HCT116 (cell line): ENCODE results near the gene SHISAL1. TPM values are rescaled to one million over a fixed set of nuclear protein-coding genes. Genes with fewer than 3 reads are reported as not detected.
"Not testable (repeated sequence)": the region's sequence is repeated elsewhere in the genome, so short reads cannot be mapped to it uniquely, and the experiment has no call there.

ENCODE experiments used
- ATAC-seq: fragments of 200-7000 bp; cut with Tn5 transposase; 2 replicates; pipeline ENCODE4 v1.9.1; 2020; ENCODE audit warnings: mild to moderate bottlenecking, moderate library complexity
- BruUV-seq: library from RNA; stranded (reverse); fragments of 400-500 nt; replicated peaks from 2 replicates; lab custom pipeline; 2021; lab: Mats Ljungman, UMichigan
- CTCF ChIA-PET: fragments of 300-600 bp; sonication (Branson Sonifier 250); formaldehyde crosslinking; loops from one replicate; lab custom pipeline; 2021; ENCODE audit warnings: antibody characterized with exemption; lab: Charles Lee
- POLR2A ChIA-PET: fragments of 300-600, 350-600 bp; sonication (Branson Sonifier 250); formaldehyde crosslinking; loops from one replicate; lab custom pipeline; 2021; ENCODE audit warnings: antibody characterized with exemption; lab: Charles Lee
- RAD21 ChIA-PET, 2 experiments: fragments of 300-600 bp; sonication (Branson Sonifier 250); formaldehyde crosslinking; loops; one replicate each; lab custom pipeline; 2023; ENCODE audit warnings: low total read pairs in 2 of 2; ENCODE audit not compliant: uncharacterized antibody in 2 of 2, unreplicated experiment in 2 of 2, low non-redundant PET in 1 of 2; lab: Charles Lee
- DNase-seq: peaks from one replicate; pipeline ENCODE4 v3.0.0-alpha.2; 2010; ENCODE audit warnings: low read depth, low spot score
- H2AFZ ChIP-seq: fragments of 200-600 bp; shearing (Covaris generic), sonication (generic); 2 replicates; pipeline ENCODE4 v1.6.1; 2017; ENCODE audit warnings: low read depth, mixed run types, mixed read lengths, antibody characterized with exemption, low read length; ENCODE audit not compliant: poor library complexity, severe bottlenecking
- H3K27ac ChIP-seq: 2 replicates; pipeline ENCODE4 v1.5.1; 2012; ENCODE audit warnings: low read depth, low read length
- H3K27me3 ChIP-seq: fragments of 200-600 bp; sonication (generic); 2 replicates; pipeline ENCODE4 v1.6.1; 2016; ENCODE audit warnings: mixed run types, low read length, mixed read lengths; ENCODE audit not compliant: insufficient read depth
- H3K36me3 ChIP-seq, 2 experiments: fragments of 200-500 bp in 1 of 2; fragments of 200-600 bp in 1 of 2; sonication (Bioruptor generic) in 1 of 2; sonication (generic) in 1 of 2; 2 replicates each; pipeline versions ENCODE4 v1.5.1 to v1.6.1; 2014 to 2016; ENCODE audit warnings: low read length in 2 of 2, inconsistent platforms in 1 of 2, mixed read lengths in 1 of 2, mixed run types in 1 of 2; ENCODE audit not compliant: insufficient read depth in 2 of 2, control insufficient read depth in 1 of 2
- H3K4me1 ChIP-seq, 2 experiments: fragments of 200-600 bp in 1 of 2; sonication (generic) in 1 of 2; 2 replicates each; pipeline versions ENCODE4 v1.5.1 to v1.6.1; 2012 to 2017; ENCODE audit warnings: low read length in 2 of 2, inconsistent platforms in 1 of 2, mild to moderate bottlenecking in 1 of 2, mixed read lengths in 1 of 2, mixed run types in 1 of 2, moderate library complexity in 1 of 2; ENCODE audit not compliant: insufficient read depth in 2 of 2, control insufficient read depth in 1 of 2
- H3K4me2 ChIP-seq: fragments of 200-600 bp; sonication (generic); 2 replicates; pipeline ENCODE4 v1.6.1; 2017; ENCODE audit warnings: mixed run types, low read length, mixed read lengths
- H3K4me3 ChIP-seq, 2 experiments: fragments of 200-600 bp in 1 of 2; sonication (generic) in 1 of 2; replicated peaks in 1 of 2; 2 replicates each; pipeline ENCODE4 v1.5.1; 2011 to 2016; ENCODE audit warnings: low read length in 2 of 2, control low read depth in 1 of 2, low read depth in 1 of 2, mild to moderate bottlenecking in 1 of 2, mixed read lengths in 1 of 2, mixed run types in 1 of 2
- H3K79me2 ChIP-seq: fragments of 200-600 bp; sonication (generic); 2 replicates; pipeline ENCODE4 v1.6.1; 2017; ENCODE audit warnings: mild to moderate bottlenecking, mixed run types, low read length, moderate library complexity, mixed read lengths; ENCODE audit not compliant: insufficient read depth
- H3K9ac ChIP-seq: fragments of 200-600 bp; sonication (generic); 2 replicates; pipeline ENCODE4 v1.6.1; 2016; ENCODE audit warnings: low read length, mixed read lengths
- H3K9me2 ChIP-seq: fragments of 200-600 bp; sonication (generic), shearing (Covaris generic); 2 replicates; pipeline ENCODE4 v1.6.1; 2017; ENCODE audit warnings: mixed run types, mild to moderate bottlenecking, moderate library complexity; ENCODE audit not compliant: insufficient read depth
- H3K9me3 ChIP-seq, 2 experiments: fragments of 200-500 bp in 1 of 2; fragments of 200-600 bp in 1 of 2; sonication (Bioruptor generic) in 1 of 2; sonication (generic) in 1 of 2; 2 replicates each; pipeline ENCODE4 v1.6.1; 2014 to 2017; ENCODE audit warnings: low read length in 2 of 2, mixed read lengths in 2 of 2, inconsistent platforms in 1 of 2, low read depth in 1 of 2, mild to moderate bottlenecking in 1 of 2, mixed run types in 1 of 2, moderate library complexity in 1 of 2; ENCODE audit not compliant: control insufficient read depth in 1 of 2, insufficient read depth in 1 of 2
- H4K20me1 ChIP-seq: fragments of 200-600 bp; sonication (generic), shearing (Covaris generic); 2 replicates; pipeline ENCODE4 v1.6.1; 2017; ENCODE audit warnings: mixed run types, mild to moderate bottlenecking, moderate library complexity; ENCODE audit not compliant: insufficient read depth
- CBX3 ChIP-seq: IDR thresholded peaks from 2 replicates; pipeline ENCODE4 v1.6.1; 2012; ENCODE audit warnings: low read depth
- CEBPB ChIP-seq: IDR thresholded peaks from 2 replicates; pipeline ENCODE4 v1.6.1; 2012; ENCODE audit warnings: low read depth
- CTCF ChIP-seq, 3 experiments: fragments of 200-600 bp in 1 of 3; sonication (generic) in 1 of 3; IDR thresholded peaks in 2 of 3; conservative IDR thresholded peaks in 1 of 3; 2 replicates each; pipeline ENCODE4 v1.5.1; 2012 to 2017; ENCODE audit warnings: low read depth in 2 of 3, low read length in 2 of 3, antibody characterized with exemption in 1 of 3, borderline replicate concordance in 1 of 3, control low read depth in 1 of 3, mild to moderate bottlenecking in 1 of 3, mixed read lengths in 1 of 3, mixed run types in 1 of 3, moderate library complexity in 1 of 3; ENCODE audit not compliant: insufficient read depth in 1 of 3
- ELF1 ChIP-seq: IDR thresholded peaks from 2 replicates; pipeline ENCODE4 v1.6.1; 2012; ENCODE audit warnings: low read depth, borderline replicate concordance
- EZH2 ChIP-seq: fragments of 200-600 bp; sonication (generic); IDR thresholded peaks from 2 replicates; pipeline ENCODE4 v1.6.1; 2017; ENCODE audit warnings: antibody characterized with exemption, mixed run types
- EZH2phosphoT487 ChIP-seq: fragments of 200-600 bp; IDR thresholded peaks from 2 replicates; pipeline ENCODE4 v1.6.1; 2018; ENCODE audit warnings: antibody characterized with exemption, borderline replicate concordance
- JUND ChIP-seq: IDR thresholded peaks from 2 replicates; pipeline ENCODE4 v1.6.1; 2012
- MAX ChIP-seq: IDR thresholded peaks from 2 replicates; pipeline ENCODE4 v1.6.1; 2012
- POLR2AphosphoS5 ChIP-seq: IDR thresholded peaks from 2 replicates; pipeline ENCODE4 v1.6.1; 2011; ENCODE audit warnings: mild to moderate bottlenecking, low read depth, low read length, moderate library complexity
- REST ChIP-seq: IDR thresholded peaks from 2 replicates; pipeline ENCODE4 v1.6.1; 2012; ENCODE audit warnings: low read depth
- SIN3A ChIP-seq: IDR thresholded peaks from 2 replicates; pipeline ENCODE4 v1.6.1; 2012; ENCODE audit warnings: low read depth
- TCF7L2 ChIP-seq: IDR thresholded peaks from 2 replicates; pipeline ENCODE4 v1.7.0; 2011; ENCODE audit warnings: borderline replicate concordance, inconsistent platforms; ENCODE audit not compliant: insufficient read depth, insufficient read length; ENCODE audit errors: extremely low read depth
- ZFX ChIP-seq: fragments of 450-650 bp; IDR thresholded peaks from 2 replicates; pipeline ENCODE4 v1.6.1; 2017
- ZNF274 ChIP-seq: fragments of 200-500 bp; sonication (Bioruptor generic); IDR thresholded peaks from 2 replicates; pipeline ENCODE4 v1.6.1; 2014; ENCODE audit warnings: mild to moderate bottlenecking, low read depth, low read length, inconsistent platforms
- intact Hi-C: fragments of 100-400 bp; cut with micrococcal nuclease; formaldehyde crosslinking; loops from 2 replicates; pipeline ENCODE4 v1.10.0; 2022
- total RNA-seq: library from RNA; stranded (reverse); gene quantifications from one replicate; pipeline ENCODE4 v1.2.1, GENCODE V29; 2021; ENCODE audit not compliant: unreplicated experiment

The SHISAL1 gene
- total RNA-seq, 1 experiment from 2014 or later = not detected

DNA sequence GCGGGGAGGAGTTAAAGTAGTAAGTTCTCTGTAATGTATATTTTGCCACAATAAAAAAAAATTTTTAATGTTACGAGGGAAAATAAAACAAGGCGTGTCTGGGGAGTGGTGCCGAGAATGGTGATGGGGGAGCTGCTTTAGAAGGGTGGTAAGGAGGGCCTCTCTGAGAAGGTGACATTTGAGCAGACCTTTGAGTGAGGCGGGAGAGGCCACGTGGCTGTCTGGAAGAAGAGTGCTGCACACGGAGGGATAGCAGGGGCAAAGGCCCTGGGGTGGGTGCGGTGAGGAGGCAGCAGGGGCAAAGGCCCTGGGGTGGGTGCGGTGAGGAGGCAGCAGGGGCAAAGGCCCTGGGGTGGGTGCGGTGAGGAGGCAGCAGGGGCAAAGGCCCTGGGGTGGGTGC, 10.4 kb downstream of the SHISAL1 start:
- BruUV-seq, H3K4me3 ChIP-seq, H4K20me1 ChIP-seq, H2AFZ ChIP-seq, H3K4me1 ChIP-seq, H3K9me2 ChIP-seq, H3K9ac ChIP-seq, H3K4me2 ChIP-seq, intact Hi-C loops, H3K27ac ChIP-seq, CTCF ChIA-PET, H3K9me3 ChIP-seq, H3K79me2 ChIP-seq, RAD21 ChIA-PET, ATAC-seq, DNase-seq, H3K36me3 ChIP-seq, H3K27me3 ChIP-seq, POLR2A ChIA-PET: not testable (repeated sequence)

- CTCF ChIA-PET = no interaction called here
Measured at GRCh38 chr22:44301039-44301438, 11.7 kb downstream of the SHISAL1 start.

More at GRCh38 chr22:44301039-44301438, 11.7 kb downstream of the SHISAL1 start:
- no peak overlapping the region for H3K4me3 ChIP-seq
- ATAC-seq (no peak), DNase-seq (no peak)
- H3K4me1 ChIP-seq = no peaks in the 10 kb centered on the region
- H3K9me2 ChIP-seq = no peaks in the 10 kb centered on the region
- no peaks in the 10 kb centered on the region for H4K20me1 ChIP-seq
- no peak overlapping the region for H3K9ac ChIP-seq
- peaks cover 4% of the 10 kb centered on the region; the same call in 1 of the 2 replicates for H3K27me3 ChIP-seq
- intact Hi-C loops = no loop called here
- POLR2A ChIA-PET = no interaction called here
- H3K9me3 ChIP-seq = no peaks in the 10 kb centered on the region
- H3K27ac ChIP-seq = no peak overlapping the region
- no peak overlapping the region for H2AFZ ChIP-seq
- RAD21 ChIA-PET = no interaction called here
- no TSS peak for BruUV-seq
- TF ChIP-seq CEBPB (no peak), EZH2phosphoT487 (no peak), ZFX (no peak), JUND (no peak), EZH2 (no peak), REST (no peak), ELF1 (no peak), MAX (no peak), CBX3 (no peak), CTCF (IDR thresholded peaks at IDR 0.05 in 2 of 3, conservative IDR thresholded peaks at IDR 0.05 in 1 of 3; ENCODE audit: borderline replicate concordance in 1 of 3, insufficient read depth in 1 of 3, low read depth in 2 of 3, low read length in 2 of 3) (no peak), POLR2AphosphoS5 (no peak), TCF7L2 (no peak), SIN3A (no peak), ZNF274 (no peak)
- H3K36me3 ChIP-seq = no peaks in the 10 kb centered on the region
- no peaks in the 10 kb centered on the region for H3K79me2 ChIP-seq
- H3K4me2 ChIP-seq = no peak overlapping the region
